ACC112 (cell line): ENCODE data around the gene SULT1A2.

Experiments
- H2AFZ ChIP-seq: fragments of 200-600 bp; sonication (generic); one replicate; pipeline ENCODE4 v1.6.0; 2017; ENCODE audit warnings: antibody characterized with exemption, low read length; ENCODE audit not compliant: unreplicated experiment
- H3K27ac ChIP-seq: fragments of 200-600 bp; sonication (generic); 2 replicates; pipeline ENCODE4 v1.5.1; 2014; ENCODE audit warnings: low read depth, mild to moderate bottlenecking, antibody characterized with exemption, low read length, moderate library complexity
- H3K27me3 ChIP-seq: fragments of 200-600 bp; sonication (generic); 2 replicates; pipeline ENCODE4 v1.6.1; 2014; ENCODE audit warnings: mild to moderate bottlenecking, antibody characterized with exemption, low read length, moderate library complexity, mixed read lengths; ENCODE audit not compliant: insufficient read depth
- H3K36me3 ChIP-seq: fragments of 200-600 bp; sonication (generic); 2 replicates; pipeline ENCODE4 v1.6.1; 2016; ENCODE audit warnings: mild to moderate bottlenecking, antibody characterized with exemption, low read length, moderate library complexity, mixed read lengths; ENCODE audit not compliant: insufficient read depth
- H3K4me1 ChIP-seq: fragments of 200-600 bp; sonication (generic); one replicate; pipeline ENCODE4 v1.6.1; 2016; ENCODE audit warnings: low read length, mixed read lengths; ENCODE audit not compliant: insufficient read depth, unreplicated experiment, control insufficient read depth
- H3K4me3 ChIP-seq: fragments of 200-600 bp; sonication (generic); 2 replicates; pipeline ENCODE4 v1.5.1; 2014; ENCODE audit warnings: mild to moderate bottlenecking, low read depth, low read length
- H3K79me2 ChIP-seq: fragments of 200-600 bp; sonication (generic); one replicate; pipeline ENCODE4 v1.6.0; 2016; ENCODE audit warnings: low read length; ENCODE audit not compliant: control insufficient read depth, unreplicated experiment, insufficient read depth

Gene SULT1A2

DNA sequence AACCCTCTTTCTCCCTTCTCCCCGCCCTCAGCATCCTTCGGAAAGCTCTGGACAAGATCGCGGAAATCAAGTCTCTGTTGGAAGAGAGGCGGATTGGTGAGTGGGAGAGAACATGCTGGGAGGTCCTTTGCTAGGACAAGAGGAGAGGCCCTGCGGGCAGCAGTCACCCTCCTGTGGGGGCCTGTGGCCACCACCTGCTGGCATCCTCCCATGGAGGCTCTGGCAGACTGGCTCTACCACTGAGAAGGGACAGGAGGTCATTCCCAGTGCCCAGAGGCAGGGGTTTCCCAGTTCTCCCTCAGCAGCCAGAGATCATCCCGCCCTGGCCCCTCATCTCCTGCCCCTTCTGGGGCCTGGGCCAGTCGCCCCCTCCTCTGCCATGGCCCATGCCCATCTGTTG lies 7.8 kb downstream of the SULT1A2 start:
- H3K27me3 ChIP-seq: no peaks in the 10 kb centered on the region
- no peak overlapping the region for H2AFZ ChIP-seq
- H3K4me1 ChIP-seq: no peaks in the 10 kb centered on the region
- H3K36me3 ChIP-seq: no peaks in the 10 kb centered on the region
- H3K4me3 ChIP-seq: no peak overlapping the region
- H3K79me2 ChIP-seq: no peaks in the 10 kb centered on the region
- no peak overlapping the region for H3K27ac ChIP-seq

DNA sequence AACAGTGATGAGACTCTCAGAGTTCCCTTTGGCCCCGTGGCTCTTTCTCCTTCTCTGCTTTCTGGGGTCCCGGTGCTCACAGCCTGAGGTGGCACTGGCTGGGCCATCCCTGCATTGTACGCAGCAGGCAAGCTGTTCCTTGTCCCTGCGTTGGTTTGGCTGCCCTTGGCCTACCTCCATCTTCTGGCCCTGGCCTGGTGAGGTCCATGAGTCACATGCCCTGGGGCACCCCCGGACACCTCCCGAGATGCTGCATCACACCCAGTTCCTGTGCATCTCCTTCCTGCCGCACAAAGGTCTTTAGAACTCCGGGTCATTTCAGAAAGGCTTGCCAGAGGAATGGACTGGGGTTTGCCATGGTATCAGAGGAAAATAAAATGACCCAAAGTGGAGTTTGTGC lies 9.5 kb downstream of the SULT1A2 start:
- Histone ChIP-seq H2AFZ (no peak overlapping the region), H3K36me3 (no peaks in the 10 kb centered on the region), H3K79me2 (no peaks in the 10 kb centered on the region), H3K4me3 (no peak overlapping the region), H3K27me3 (no peaks in the 10 kb centered on the region), H3K27ac (no peak overlapping the region), H3K4me1 (no peaks in the 10 kb centered on the region)

DNA sequence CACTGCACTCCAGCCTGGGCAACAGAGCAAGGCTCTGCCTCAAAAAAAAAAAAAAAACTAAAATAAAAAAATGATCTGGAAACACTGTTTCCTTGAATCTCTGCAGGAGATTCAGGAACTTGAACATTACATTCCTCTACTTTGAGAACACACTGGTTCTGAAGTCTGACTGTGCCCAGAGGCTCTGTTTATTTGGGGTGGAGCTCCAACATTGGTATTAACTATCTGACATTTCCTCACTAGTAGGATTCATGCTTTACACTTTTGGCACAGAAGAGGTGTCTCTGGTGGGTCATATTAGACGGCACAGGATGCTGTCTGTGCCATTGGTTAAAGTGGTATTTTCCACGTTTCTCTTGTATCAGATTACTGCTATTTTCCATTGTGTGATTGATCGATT lies 10.4 kb downstream of the SULT1A2 start:
- no peaks in the 10 kb centered on the region for H3K36me3 ChIP-seq
- H3K27ac ChIP-seq: no peak overlapping the region
- H3K4me1 ChIP-seq: no peaks in the 10 kb centered on the region
- no peak overlapping the region for H3K4me3 ChIP-seq
- no peaks in the 10 kb centered on the region for H3K27me3 ChIP-seq
- H2AFZ ChIP-seq: no peak overlapping the region
- no peaks in the 10 kb centered on the region for H3K79me2 ChIP-seq

DNA sequence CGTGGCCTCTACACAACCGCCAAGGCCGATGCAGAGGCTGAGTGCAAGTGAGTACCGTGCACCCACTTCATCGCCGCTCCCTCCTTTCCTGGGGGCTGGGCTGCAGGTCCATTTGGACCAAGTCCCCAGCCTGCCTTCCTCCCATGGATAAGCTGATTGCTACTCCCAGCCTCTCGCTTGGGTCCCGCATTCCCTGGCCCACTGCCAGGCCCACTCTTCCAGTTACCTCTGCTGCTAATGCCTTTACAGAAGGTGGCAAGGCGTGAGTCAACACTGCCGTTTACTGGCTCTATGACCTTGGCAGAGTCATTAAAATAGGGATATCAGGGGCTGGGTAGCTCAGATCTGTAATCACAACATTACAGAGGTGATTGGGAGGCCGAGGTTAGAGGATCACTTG lies 11.2 kb downstream of the SULT1A2 start:
- H3K36me3 ChIP-seq: no peaks in the 10 kb centered on the region
- H3K79me2 ChIP-seq: no peaks in the 10 kb centered on the region
- H3K4me3 ChIP-seq: no peak overlapping the region
- H3K4me1 ChIP-seq: no peaks in the 10 kb centered on the region
- no peaks in the 10 kb centered on the region for H3K27me3 ChIP-seq
- no peak overlapping the region for H2AFZ ChIP-seq
- no peak overlapping the region for H3K27ac ChIP-seq

DNA sequence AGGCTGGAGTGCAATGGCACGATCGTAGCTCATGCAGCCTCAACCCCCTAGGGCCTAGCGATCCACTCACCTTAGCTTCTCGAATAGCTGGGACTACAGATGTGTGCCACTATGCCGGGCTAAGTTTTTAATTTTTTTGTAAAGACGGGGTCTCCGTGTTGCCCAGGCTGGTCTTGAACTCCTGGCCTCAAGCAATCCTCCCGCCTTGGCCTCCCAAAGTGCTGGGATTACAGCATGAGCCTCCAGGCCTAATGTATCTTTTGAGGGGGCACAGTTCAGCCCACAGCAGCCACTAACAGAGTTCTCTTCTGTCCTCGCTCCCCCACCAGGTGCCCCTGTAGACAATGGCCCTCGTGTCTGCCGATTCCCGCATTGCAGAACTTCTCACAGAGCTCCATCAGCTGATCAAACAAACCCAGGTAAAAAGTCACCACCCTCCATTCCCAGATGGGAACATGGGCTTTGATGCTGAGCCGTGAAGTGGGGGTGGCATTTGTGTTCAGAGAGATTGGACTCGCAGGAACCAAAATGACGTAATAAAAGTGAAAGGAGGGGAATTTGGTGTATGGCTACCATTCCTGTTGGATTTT lies 16.0 kb downstream of the SULT1A2 start:
- Histone ChIP-seq H3K79me2 (no peaks in the 10 kb centered on the region), H3K36me3 (no peaks in the 10 kb centered on the region), H2AFZ (no peak overlapping the region), H3K4me1 (no peaks in the 10 kb centered on the region), H3K27me3 (no peaks in the 10 kb centered on the region), H3K4me3 (no peak overlapping the region), H3K27ac (no peak overlapping the region)

DNA sequence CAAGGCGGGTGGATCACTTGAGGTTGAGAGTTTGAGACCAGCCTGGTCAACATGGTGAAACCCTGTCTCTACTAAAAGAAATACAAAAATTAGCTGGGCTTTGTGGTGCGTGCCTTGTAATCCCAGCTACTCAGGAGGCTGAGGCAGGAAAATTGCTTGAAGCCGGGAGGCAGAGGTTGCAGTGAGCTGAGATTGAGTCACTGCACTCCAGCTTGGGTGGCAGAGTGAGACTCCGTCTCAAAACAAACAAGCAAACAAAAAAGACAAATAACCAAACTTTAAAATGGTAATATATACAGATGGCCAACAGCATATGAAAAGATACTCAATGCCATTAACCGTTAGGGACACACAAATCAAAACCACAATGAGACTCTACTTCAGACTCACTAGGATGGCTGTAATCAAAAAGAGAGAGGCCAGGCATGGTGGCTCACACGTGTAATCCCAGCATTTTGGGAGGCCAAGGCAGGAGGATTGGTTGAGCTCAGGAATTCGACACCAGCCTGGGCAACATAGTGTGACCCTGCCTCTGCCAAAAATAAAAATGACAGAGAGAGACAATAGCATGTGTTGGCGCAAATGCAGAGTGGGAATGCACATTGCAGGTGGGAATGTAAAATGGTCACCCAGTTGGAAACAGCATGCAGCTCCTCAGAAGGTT lies 21.3 kb downstream of the SULT1A2 start:
- no peak overlapping the region for H3K4me3 ChIP-seq
- no peak overlapping the region for H2AFZ ChIP-seq
- no peaks in the 10 kb centered on the region for H3K36me3 ChIP-seq
- H3K27ac ChIP-seq: no peak overlapping the region
- H3K79me2 ChIP-seq: no peaks in the 10 kb centered on the region
- no peaks in the 10 kb centered on the region for H3K27me3 ChIP-seq
- H3K4me1 ChIP-seq: no peaks in the 10 kb centered on the region

DNA sequence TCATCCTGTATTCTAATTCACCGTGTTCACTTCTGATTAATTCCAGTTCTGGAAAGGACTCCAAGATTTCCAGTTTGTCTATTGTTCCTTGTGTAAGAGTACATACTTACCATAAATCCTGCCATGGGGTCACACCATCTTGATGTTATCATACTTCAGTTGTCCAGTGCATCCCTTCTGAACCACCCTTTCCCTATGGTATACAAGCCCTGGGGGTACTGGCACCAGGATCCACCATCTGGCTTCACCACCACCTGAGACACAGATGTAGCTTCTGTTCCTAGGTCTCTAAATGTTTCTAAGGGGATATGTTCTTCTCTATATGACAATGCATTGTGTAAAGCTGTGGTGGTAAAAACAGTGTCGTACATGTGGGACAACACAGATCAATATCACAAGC lies 21.9 kb downstream of the SULT1A2 start:
- Histone ChIP-seq H3K27ac (no peak overlapping the region), H3K4me3 (no peak overlapping the region), H3K36me3 (no peaks in the 10 kb centered on the region), H3K27me3 (no peaks in the 10 kb centered on the region), H2AFZ (no peak overlapping the region), H3K4me1 (no peaks in the 10 kb centered on the region), H3K79me2 (no peaks in the 10 kb centered on the region)

DNA sequence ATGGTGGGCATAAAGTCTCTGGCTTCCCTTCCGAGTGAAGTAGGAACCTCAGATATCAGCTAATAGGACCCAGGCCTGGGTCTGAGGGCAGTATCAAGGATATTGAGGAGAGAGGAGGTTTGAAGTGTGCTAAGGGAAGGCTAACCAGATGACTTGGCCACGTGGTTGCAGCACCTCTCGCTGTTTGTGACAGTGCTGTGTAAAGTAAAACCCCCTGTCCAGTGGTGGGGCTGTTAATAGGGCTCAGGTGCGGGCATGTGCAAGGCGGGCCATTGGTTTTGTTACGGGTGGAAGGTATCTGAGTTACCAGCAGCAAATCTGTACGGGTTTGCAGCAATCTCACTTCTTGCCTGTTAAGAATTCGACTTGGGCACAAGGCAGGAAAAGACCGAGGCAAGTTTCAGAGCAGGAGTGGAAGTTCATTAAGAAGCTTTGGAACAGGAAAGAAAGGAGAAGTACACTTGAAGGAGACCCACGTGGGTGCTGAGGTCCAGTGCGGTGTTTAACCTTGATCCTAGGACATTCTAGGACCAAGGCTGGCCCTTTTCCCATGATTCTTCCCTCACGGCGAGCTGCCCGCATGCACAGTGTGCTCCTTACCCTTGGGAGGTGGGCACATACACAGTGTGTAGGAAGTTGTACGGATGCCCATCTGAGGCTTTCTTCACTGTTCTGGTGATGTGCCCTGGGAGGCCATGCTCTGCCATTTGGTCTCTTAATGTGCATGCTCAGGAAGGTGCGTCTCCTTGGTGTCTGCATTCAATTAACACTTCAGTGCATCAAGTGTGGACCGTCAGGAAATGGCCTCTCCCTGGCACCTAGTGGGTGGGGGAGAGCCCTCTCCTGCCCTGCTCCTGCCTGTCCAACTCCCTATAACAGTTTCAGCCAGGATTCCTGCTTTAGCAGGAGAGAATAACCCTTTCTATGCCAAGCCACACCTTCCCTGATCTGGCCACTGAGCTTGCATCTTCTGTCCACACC lies 22.8 kb downstream of the SULT1A2 start:
- no peaks in the 10 kb centered on the region for H3K79me2 ChIP-seq

DNA sequence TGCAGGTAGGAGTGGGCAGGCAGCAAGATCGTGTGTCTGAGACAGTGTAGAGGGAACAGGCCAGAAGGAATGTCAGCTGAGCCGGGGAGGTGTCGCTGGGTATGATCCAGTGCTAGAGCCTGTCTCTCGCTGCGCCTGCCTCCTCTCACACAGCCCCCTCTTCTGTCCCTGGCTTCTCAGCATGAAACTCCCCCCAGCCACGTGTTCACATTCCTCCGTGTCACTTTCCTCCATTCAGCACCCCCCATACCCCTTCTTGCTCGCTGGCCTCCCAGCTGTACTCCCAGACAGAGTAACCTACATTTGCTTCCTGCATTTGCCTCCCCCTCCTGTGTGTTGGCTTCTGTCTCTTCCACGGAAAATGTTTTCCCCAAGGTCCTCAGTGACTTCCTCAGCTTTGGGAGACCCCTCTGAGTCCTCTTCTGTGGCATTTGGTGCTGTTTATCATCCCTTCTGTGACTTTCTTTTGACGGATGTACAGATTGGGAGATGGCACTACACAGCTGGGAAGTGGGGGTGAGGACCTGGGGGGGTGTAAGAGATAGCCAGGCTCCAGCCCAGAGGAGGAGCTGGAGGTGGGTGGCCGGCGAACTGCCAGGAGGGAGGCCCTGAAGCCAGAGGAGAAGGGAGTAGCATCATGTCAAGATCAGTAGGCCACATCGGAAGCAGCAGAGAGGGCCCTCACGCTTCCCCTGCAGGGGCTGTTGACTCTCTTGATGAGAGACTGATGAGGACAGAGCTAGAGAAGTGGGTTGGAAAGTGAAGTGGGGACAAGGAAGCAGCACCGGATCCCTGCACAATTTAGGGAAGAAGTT lies 23.9 kb downstream of the SULT1A2 start:
- H2AFZ ChIP-seq: no peak overlapping the region
- H3K4me3 ChIP-seq: no peak overlapping the region
- H3K4me1 ChIP-seq: no peaks in the 10 kb centered on the region
- no peaks in the 10 kb centered on the region for H3K36me3 ChIP-seq
- no peak overlapping the region for H3K27ac ChIP-seq
- H3K27me3 ChIP-seq: no peaks in the 10 kb centered on the region
- peaks cover 3% of the 10 kb centered on the region for H3K79me2 ChIP-seq

More for the DNA sequence above, 22.8 kb downstream of the SULT1A2 start:
- no peaks in the 10 kb centered on the region for H3K4me1 ChIP-seq
- H3K4me3 ChIP-seq: no peak overlapping the region
- no peaks in the 10 kb centered on the region for H3K36me3 ChIP-seq
- H3K27ac ChIP-seq: no peak overlapping the region
- no peaks in the 10 kb centered on the region for H3K27me3 ChIP-seq
- no peak overlapping the region for H2AFZ ChIP-seq
